HG03103 (cell line): ENCODE results near the gene CASP3.
"Not testable (repeated sequence)": the region's sequence is repeated elsewhere in the genome, so short reads cannot be mapped to it uniquely, and the experiment has no call there.

Experiments used
- ATAC-seq: cut with Tn5 transposase; IDR thresholded peaks from one replicate; pipeline ENCODE4 v1.9.1; 2021; ENCODE audit warnings: low read depth; ENCODE audit not compliant: unreplicated experiment

The CASP3 gene

GRCh38 chr4:184598753-184599491 is 50.3 kb downstream of the CASP3 start:
- no peak for ATAC-seq

DNA sequence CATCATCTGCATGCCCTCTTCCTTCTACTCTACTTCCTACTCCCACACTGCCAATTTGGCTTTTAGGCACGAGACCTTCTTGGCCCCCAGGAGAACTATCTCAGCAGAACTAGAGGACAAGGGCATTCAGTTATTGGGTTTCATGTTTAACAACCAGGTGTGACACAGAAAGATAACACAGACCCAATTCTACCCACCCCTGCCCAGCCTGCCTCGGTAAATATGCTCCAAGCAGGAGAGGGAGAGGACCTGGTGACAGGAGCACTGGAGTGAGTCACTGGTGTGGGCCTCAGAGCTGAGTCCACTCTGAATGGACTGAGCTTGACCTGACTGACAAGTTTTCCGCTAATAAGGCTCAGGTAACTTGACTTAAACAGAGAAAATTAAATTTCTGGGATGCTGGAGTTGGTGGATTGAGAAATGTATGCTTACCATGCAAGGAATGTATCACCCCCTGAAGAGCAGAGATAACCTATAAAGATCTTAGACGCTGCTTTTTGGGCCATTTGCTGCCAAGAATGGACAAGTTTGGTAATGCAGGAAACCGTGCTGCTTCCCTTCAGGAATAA is 52.5 kb downstream of the CASP3 start:
- no peak for ATAC-seq

DNA sequence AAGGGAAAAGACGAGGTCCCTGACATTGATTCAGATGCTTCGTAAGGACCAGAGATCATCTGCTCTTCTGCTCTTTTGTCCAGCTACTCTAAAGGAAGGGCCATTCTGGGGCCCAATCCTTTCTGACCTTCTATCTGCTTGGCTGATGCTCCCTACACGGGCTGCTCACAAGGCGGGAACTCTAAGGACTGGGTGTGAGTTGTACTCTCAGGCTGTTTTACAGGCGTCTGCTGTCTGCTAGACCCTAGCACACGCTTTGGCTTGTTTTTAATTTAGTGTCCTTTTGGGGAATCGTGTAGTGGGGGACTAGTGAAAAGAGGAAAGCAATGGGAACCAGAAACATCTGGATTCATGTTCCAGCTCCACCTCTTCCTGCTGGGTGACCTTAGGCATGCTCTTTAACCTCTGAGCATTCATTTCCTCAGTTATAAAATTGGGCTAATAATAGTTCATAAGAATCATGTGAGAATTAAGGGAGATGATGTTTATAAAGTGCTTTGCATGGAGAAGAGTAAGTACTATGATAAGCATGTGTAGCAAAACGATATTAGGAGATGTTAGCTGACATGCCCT is 53.1 kb downstream of the CASP3 start:
- no peak for ATAC-seq

GRCh38 chr4:184595430-184595829 is 53.8 kb downstream of the CASP3 start:
- ATAC-seq: no peak

- ATAC-seq: no peak
Observed at GRCh38 chr4:184593461-184593860, 55.8 kb downstream of the CASP3 start.

GRCh38 chr4:184591747-184592270 is 57.4 kb downstream of the CASP3 start:
- ATAC-seq: not testable (repeated sequence)

DNA sequence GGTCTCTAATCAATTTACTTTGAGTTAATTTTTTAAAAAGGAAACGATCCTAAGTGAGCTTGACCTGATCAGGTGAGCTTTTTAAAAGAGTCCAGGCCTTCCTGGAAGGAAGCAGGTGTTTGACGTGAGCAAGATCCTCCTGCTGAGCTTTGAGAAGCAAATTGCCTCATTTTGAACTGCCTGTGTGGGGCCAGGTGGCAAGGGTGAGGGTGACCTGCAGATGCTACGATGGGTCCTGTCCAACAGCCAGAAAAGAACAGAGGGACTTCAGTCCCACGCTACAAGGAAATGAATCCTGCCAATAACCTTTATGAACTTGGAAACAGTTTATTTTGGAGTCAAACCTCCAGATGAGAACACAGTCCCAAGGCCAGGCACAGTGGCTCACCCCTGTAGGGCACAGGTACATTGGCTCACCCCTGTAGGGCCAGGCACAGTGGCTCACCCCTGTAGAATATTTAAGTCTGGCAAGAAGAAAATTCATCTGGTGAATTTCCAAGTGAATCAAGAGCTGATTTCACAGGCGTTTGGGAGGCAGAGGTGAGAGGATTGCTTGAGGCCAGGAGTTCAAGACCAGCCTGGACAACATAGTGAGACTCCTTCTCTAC is 58.1 kb downstream of the CASP3 start:
- ATAC-seq: no peak

- ATAC-seq: no peak
Observed at GRCh38 chr4:184590196-184590595, 59.1 kb downstream of the CASP3 start.

DNA sequence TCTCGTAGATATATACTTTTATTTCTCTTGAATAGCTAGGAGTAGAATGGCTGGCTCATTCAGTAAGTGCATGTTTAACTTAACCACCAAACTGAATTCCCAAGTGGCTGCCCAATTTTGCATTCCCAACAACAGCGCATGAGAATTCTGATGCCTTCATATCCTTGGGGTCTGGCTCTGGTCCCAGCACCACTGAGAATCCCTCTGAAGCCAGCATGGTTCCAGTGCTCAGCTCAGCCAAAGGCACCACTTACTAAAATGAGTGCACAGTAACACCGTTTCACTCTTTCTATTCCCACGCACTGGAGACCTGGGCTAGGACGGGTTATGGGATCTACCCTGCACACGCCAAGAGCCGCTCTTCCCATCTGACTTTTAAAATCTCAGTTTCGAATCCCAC is 60.4 kb downstream of the CASP3 start:
- ATAC-seq: no peak

DNA sequence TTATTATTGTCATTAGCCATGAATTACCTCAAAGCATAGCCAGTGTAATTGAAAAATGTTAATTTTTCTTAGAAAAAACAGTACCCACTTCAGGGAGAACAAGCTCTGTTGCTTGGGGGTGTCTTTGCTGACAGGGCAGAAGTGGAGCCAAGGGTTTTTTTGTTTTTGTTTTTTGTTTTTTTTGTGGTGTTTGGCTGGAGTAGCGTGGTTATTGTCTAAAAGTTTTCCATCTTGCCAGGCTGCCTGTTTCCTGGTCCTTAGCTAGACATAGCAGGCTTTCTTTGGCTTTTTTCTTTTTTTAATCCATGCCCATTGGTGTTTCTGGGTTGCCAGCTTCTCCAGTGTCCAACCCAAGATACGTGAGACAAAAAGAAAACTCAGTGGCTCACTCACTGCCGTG is 61.5 kb downstream of the CASP3 start:
- no peak for ATAC-seq

- no peak for ATAC-seq
Observed at GRCh38 chr4:184587221-184587620, 62.0 kb downstream of the CASP3 start.

- no peak for ATAC-seq
Observed at GRCh38 chr4:184583738-184584502, 65.3 kb downstream of the CASP3 start.
